ENCODE results near the gene LCE1C. TPM values are rescaled to one million over a fixed set of nuclear protein-coding genes. Genes with fewer than 3 reads are reported as not detected.

The LCE1C gene
- total and polyA plus RNA-seq, 9 of the 15 experiments (the other 6 are each of a cell fraction or from before 2014, with no cell fraction given), result not detected

- H3K36me3 ChIP-seq (ENCODE audit: control insufficient read depth, insufficient read depth, low read length), result no peaks in the 10 kb centered on the region
- H3K4me2 ChIP-seq (ENCODE audit: insufficient read depth, low read length), result no peak overlapping the region
- H3K4me1 ChIP-seq (replicated peaks in 1 of 2; ENCODE audit: control insufficient read depth in 2 of 2, insufficient read depth in 2 of 2, low read length in 2 of 2), result no peaks in the 10 kb centered on the region; a peak in 1 of 5 replicates
- ATAC-seq, result no peak
- WGBS (ENCODE audit: insufficient coverage, low coverage, missing lambda C conversion rate), result 0% methylated on average over 3 of the region's 3 CpGs
- peaks cover 0 to 19% of the 10 kb centered on the region in 2 experiments; a peak in 2 of 5 replicates for H3K27me3 ChIP-seq (ENCODE audit: control insufficient read depth in 2 of 2, insufficient read depth in 2 of 2, low read length in 2 of 2)
- no peak overlapping the region for H3K27ac ChIP-seq (ENCODE audit: extremely low read depth, low read depth, low read length)
- DNase-seq (ENCODE audit: extremely low read depth in 1 of 4, low spot score in 3 of 4), result no peak
- H3K9ac ChIP-seq (ENCODE audit: insufficient read depth in 1 of 2, low read depth in 2 of 2, low read length in 2 of 2), result no peak overlapping the region
- no peaks in the 10 kb centered on the region for H3K79me2 ChIP-seq (ENCODE audit: control insufficient read depth, insufficient read depth, low read length)
- in situ Hi-C loops (cut with MboI) (no loop called here), intact Hi-C loops (cut with micrococcal nuclease) (no loop called here)
- no peak overlapping the region for H3K4me3 ChIP-seq
- ChIA-PET POLR2A (no interaction called here), CTCF (ENCODE audit: low intra/inter-chr PET ratio) (no interaction called here)
- TF ChIP-seq SRSF7 (optimal IDR thresholded peaks at IDR 0.05; ENCODE audit: low read depth, low read length), result no peak
- TF ChIP-seq RBM22 (IDR thresholded peaks at IDR 0.05; ENCODE audit: low read depth, low read length, poor library complexity, severe bottlenecking), result no peak
- no peak for TF ChIP-seq FOXK2 (conservative IDR thresholded peaks at IDR 0.05 in 1 of 2, IDR thresholded peaks at IDR 0.05 in 1 of 2; ENCODE audit: low read depth in 2 of 2)
- no peak for TF ChIP-seq CBFA2T3 (IDR thresholded peaks at IDR 0.05)
- TF ChIP-seq ZFX (CRISPR knock-in tag; IDR thresholded peaks at IDR 0.05), result no peak
- TF ChIP-seq ZC3H4 (CRISPR knock-in tag; IDR thresholded peaks at IDR 0.05; ENCODE audit: borderline replicate concordance), result no peak
- TF ChIP-seq HIVEP1 (CRISPR knock-in tag; IDR thresholded peaks at IDR 0.05), result no peak
- no peak for TF ChIP-seq TCF7L2 (IDR thresholded peaks at IDR 0.05; ENCODE audit: low read depth, low read length)
- TF ChIP-seq MLX (CRISPR knock-in tag; conservative IDR thresholded peaks at IDR 0.05), result no peak
- no peak for TF ChIP-seq SUPT5H (IDR thresholded peaks at IDR 0.05)
- TF ChIP-seq ZNF3 (CRISPR knock-in tag; IDR thresholded peaks at IDR 0.05), result no peak
- no peak for TF ChIP-seq PTBP1 (IDR thresholded peaks at IDR 0.05; ENCODE audit: low read depth, low read length)
- TF ChIP-seq KDM2B (CRISPR knock-in tag; IDR thresholded peaks at IDR 0.05), result no peak
- TF ChIP-seq PCBP2 (IDR thresholded peaks at IDR 0.05; ENCODE audit: low read depth, low read length, poor library complexity, severe bottlenecking), result no peak
- no peak for TF ChIP-seq ZNF347 (CRISPR knock-in tag; IDR thresholded peaks at IDR 0.05; ENCODE audit: low read depth)
- TF ChIP-seq ZNF77 (CRISPR knock-in tag; IDR thresholded peaks at IDR 0.05), result no peak
- no peak for TF ChIP-seq NFE2L1 (tag; IDR thresholded peaks at IDR 0.05; ENCODE audit: borderline replicate concordance, low read depth)
- TF ChIP-seq ETV5 (CRISPR knock-in tag; IDR thresholded peaks at IDR 0.05; ENCODE audit: low read depth), result no peak
- FAIRE-seq, result no peak
- BruUV-seq (replicated peaks), result no TSS peak
- H3K9me1 ChIP-seq (ENCODE audit: control insufficient read depth, insufficient read depth, low read length), result no peaks in the 10 kb centered on the region
- no peak overlapping the region for H2AFZ ChIP-seq (ENCODE audit: low read depth, low read length)
- no peaks in the 10 kb centered on the region for H3K9me3 ChIP-seq (replicated peaks; ENCODE audit: control insufficient read depth, insufficient read depth, low read depth, low read length)
- H4K20me1 ChIP-seq (replicated peaks; ENCODE audit: control insufficient read depth, insufficient read depth, low read length), result peaks cover 3% of the 10 kb centered on the region; the same call in 1 of the 2 replicates
Measured at GRCh38 chr1:152761609-152762213, 44.7 kb downstream of the LCE1C start.

All from K562 (cell line).